Mucosa of stomach (tissue), 1 donor: ENCODE results near the gene MMP8.

ENCODE experiments used
- H3K27me3 ChIP-seq: one replicate; pipeline ENCODE4 v1.7.0; 2013; ENCODE audit warnings: mild to moderate bottlenecking, low read length; ENCODE audit not compliant: control insufficient read depth, insufficient read depth
- H3K36me3 ChIP-seq: one replicate; pipeline ENCODE4 v1.7.0; 2013; ENCODE audit warnings: low read length; ENCODE audit not compliant: control insufficient read depth, insufficient read depth
- H3K4me1 ChIP-seq: one replicate; pipeline ENCODE4 v1.7.0; 2013; ENCODE audit warnings: mild to moderate bottlenecking, low read length; ENCODE audit not compliant: control insufficient read depth, insufficient read depth
- H3K4me3 ChIP-seq: one replicate; pipeline ENCODE4 v1.7.0; 2013; ENCODE audit warnings: low read length
- H3K9ac ChIP-seq: one replicate; pipeline ENCODE4 v1.7.0; 2013; ENCODE audit warnings: mild to moderate bottlenecking, low read length, moderate library complexity
- H3K9me3 ChIP-seq: one replicate; pipeline ENCODE4 v1.7.0; 2013; ENCODE audit warnings: mild to moderate bottlenecking, low read length, moderate library complexity; ENCODE audit not compliant: control insufficient read depth
- donor health status: Pancreatic carcinoma.

MMP8 gene

DNA sequence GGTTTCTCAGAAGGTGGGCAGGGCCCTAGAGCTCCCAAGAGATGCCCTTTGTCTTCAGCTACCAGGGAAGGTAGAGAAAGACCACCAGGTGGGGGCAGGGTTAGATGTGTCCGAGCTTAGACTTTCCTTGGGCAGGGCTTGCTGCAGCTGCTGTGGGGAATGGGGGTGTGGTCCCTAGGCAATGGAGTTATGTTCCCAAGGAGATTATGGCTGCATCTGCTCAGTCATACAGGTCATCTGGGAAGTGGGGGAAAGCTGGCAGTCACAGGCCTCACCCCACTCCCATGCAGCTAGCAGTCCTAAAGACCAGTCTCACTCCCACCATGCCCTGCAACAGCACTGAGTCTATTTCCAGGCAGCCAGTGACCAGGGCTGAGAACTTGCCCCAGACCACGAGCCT, 48.7 kb downstream of the MMP8 start:
- Histone ChIP-seq H3K9ac (no peak overlapping the region), H3K4me1 (peaks cover 4% of the 10 kb centered on the region), H3K36me3 (no peaks in the 10 kb centered on the region), H3K4me3 (no peak overlapping the region), H3K27me3 (no peaks in the 10 kb centered on the region), H3K9me3 (no peaks in the 10 kb centered on the region)

- Histone ChIP-seq H3K9ac (no peak overlapping the region), H3K9me3 (no peaks in the 10 kb centered on the region), H3K36me3 (no peaks in the 10 kb centered on the region), H3K4me1 (no peaks in the 10 kb centered on the region), H3K27me3 (no peaks in the 10 kb centered on the region), H3K4me3 (no peak overlapping the region)
Measured at GRCh38 chr11:102669664-102670063, 55.1 kb downstream of the MMP8 start.

DNA sequence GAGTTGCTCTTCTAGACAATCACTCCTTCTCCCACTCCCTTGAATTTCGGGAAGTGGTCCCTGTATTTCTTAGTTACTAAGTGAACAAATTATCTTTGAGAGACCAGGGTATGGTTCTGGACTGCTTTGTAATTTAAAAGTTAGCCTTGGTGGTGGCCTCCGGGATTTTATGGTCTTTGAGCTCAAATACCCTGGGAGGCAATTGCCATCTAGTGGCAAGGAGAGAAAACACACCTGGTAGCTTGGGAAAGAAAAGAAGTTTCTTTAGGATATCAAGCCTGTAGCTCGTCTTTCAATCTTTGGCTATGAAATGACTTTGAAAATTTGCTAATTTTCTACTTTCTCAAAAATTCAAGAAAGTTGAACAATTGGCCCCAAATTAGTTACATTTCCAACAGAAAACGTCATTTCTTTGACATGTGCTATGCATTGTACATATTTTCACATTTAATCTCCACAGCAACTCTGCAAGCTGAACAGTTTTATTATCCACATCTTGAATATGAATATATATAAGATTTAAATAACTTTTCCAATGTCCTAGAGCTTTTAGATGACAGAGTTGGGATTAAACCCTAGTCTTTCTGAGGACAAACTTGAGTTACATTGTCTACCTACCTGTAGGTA, 58.3 kb downstream of the MMP8 start:
- Histone ChIP-seq H3K4me1 (no peaks in the 10 kb centered on the region), H3K9ac (no peak overlapping the region), H3K36me3 (no peaks in the 10 kb centered on the region), H3K4me3 (no peak overlapping the region), H3K27me3 (no peaks in the 10 kb centered on the region), H3K9me3 (no peaks in the 10 kb centered on the region)

- Histone ChIP-seq H3K4me3 (no peak overlapping the region), H3K9ac (no peak overlapping the region), H3K27me3 (no peaks in the 10 kb centered on the region), H3K9me3 (no peaks in the 10 kb centered on the region), H3K36me3 (no peaks in the 10 kb centered on the region), H3K4me1 (no peaks in the 10 kb centered on the region)
Measured at GRCh38 chr11:102664001-102664752, 60.6 kb downstream of the MMP8 start.

DNA sequence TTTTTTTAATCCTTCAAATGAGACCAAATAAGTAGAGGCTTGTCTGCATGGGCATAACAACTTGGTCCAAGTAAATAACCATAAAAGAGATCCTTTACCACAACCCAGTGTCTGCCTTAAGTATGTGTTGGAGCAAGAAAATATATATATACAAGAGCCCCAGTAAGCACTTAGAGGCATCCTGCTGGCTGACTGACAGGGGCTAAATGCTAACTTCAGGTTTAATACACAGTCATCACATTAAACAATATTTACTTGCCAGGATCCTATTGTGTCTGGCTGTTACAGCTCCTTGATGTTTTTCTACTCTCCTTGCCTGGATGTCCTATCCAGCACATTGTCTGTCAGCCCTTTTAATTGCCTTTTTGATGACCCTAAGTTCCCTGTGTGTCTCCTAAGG, 62.1 kb downstream of the MMP8 start:
- Histone ChIP-seq H3K4me3 (no peak overlapping the region), H3K9ac (no peak overlapping the region), H3K27me3 (no peaks in the 10 kb centered on the region), H3K9me3 (no peaks in the 10 kb centered on the region), H3K36me3 (no peaks in the 10 kb centered on the region), H3K4me1 (no peaks in the 10 kb centered on the region)
